COLO829 (cell line): ENCODE results near the gene MYT1.

Source experiments
- DNase-seq: peaks from one replicate; pipeline ENCODE4 v3.0.0; 2012; ENCODE audit warnings: low spot score

MYT1 gene

DNA sequence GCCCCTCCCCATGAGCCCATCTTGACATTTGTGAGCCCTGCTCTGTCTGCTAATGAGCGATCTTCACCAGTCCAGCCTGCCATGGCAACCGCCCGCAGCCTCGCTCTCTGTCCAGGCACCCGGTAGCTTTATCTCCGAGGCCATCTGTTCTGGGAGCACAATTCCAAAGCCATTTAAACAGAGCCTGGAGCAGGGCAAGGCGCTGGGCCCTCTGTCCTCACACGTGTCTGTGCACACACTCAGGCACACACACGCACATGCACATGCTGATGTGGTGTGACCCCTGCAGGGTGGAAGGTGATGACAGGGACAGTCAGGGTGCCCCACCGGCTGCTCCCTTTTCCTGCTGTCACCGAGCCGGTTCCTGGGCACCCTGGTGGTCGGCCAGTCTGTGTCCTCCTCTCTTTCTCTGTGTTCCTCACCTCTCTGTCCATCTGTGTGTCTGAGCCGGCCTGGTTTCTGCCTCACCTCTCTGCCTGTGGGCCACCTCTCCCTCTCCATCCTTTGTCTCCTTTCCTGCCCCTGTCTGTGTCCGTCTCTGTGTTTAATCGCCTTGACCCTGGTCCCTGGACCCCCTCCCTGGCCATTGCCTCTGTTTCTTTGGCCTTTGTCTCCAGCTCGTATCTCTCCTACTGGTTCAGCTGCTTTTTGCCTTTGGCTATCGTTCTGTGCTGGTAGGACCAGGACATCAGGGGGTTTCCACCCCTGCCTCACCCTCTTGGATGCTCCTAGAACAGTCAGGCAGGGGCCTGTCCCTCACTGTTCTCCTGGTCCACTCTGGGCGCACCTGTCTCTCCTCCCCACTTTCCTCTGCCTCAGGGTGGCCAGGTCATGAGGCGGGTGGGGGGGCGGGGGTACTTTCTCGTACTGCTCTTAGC lies 8.8 kb upstream of the MYT1 start:
- DNase-seq = no peak

- DNase-seq = no peak
Observed at GRCh38 chr20:64156136-64156885, 7.9 kb upstream of the MYT1 start.

GRCh38 chr20:64156886-64157875 lies 7.1 kb upstream of the MYT1 start:
- DNase-seq = no peak

GRCh38 chr20:64157878-64158277 lies 6.4 kb upstream of the MYT1 start:
- DNase-seq = no peak

DNA sequence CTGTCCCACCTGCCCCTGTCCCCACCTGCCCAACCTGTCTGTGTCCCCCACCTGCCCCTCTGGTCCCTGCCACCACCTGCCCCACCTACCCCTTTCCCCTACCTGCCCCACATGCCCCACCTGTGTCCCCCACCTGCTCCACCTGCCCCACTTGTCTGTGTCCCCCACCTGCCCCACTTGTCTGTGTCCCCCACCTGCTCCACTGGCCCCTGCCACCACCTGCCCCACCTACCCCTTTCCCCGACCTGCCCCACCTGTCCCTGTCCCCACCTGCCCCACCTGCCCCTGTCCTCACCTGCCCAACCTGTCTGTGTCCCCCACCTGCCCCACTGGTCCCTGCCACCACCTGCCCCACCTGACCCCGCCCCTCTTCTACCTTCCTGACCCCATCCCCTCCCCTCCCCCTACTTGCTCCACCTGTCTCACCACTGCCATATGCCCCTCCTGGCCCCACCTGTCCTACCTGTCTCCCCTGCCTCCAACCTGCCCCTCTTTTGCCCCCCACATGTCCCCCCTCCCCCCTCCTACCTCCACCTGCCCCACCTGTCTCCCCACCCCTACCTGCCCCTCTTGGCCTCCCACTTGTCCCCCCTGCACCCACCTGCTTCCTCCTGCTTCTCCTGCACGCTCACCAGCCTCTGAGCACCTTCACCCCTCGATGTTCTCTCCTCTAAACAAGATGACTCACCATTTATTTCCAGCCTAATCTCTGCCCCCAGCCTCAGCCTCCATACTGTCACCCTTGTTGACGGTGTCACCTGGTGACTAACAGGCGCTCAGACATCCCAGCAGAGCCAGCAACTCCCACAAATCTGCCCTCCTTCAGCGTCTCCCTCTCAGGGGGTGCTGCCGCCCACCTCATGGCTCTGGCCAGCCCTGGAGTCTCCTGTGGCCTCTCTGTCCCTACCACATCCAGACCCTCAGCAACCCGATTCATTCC lies 5.6 kb upstream of the MYT1 start:
- no peak for DNase-seq

DNA sequence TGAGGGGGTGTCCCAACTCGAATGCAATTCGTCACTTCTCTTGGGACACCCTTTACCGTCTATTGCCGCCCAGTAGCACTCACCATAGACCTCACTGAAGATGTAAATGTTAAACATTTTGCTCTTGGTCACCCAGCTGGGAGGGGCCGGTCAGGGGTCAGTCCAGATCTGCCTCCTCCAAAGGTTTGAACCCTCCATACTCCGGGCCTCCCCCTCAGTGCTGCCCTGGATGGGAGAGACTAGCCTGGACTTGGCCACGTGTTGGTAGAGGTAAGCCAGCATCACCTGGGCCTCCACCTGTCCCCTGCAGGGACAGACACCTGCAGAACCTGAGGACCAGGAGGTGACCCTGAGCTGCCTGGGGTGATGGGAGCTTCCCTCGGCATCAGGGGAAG lies 5.0 kb upstream of the MYT1 start:
- no peak for DNase-seq

DNA sequence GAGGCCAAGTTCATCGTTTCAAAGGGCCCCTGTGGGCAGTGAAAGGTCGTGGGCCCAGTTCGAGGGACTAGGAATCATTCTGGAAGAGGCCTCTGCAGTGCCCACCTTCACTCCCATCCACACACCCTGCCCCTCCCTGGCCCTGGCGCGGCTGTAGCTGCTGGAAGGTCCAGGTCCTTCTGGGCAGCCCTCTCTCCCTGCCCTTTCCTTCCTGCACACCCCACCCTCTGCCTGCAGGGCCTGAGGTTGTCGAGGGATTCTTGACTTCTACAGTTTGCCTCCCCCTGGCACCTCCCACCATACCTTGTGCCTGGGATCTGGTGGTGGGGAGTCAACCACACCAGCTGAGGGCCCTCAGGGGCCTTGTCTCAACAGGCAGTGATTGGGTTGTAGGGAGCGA lies 4.5 kb upstream of the MYT1 start:
- no peak for DNase-seq

DNA sequence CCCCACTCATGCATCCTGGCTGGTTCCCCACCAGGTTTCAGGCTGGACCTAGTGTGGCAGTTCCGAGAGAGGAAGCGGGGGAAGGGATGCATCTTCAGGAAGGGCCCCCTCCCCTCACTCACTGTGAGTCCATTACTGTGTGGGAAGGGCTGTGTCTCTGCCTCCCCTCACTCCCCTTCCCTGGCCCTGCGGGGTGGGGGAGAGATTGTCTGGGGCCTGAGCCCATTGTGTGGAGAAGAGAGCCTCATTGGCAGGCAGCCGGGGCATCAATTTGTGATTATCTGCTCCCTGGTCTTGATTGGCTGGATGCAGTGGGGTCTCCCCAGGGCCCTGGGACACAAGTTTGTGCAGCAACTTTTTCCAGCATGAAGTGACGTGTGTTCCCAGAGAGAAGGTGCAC lies 4.1 kb upstream of the MYT1 start:
- DNase-seq = no peak

DNA sequence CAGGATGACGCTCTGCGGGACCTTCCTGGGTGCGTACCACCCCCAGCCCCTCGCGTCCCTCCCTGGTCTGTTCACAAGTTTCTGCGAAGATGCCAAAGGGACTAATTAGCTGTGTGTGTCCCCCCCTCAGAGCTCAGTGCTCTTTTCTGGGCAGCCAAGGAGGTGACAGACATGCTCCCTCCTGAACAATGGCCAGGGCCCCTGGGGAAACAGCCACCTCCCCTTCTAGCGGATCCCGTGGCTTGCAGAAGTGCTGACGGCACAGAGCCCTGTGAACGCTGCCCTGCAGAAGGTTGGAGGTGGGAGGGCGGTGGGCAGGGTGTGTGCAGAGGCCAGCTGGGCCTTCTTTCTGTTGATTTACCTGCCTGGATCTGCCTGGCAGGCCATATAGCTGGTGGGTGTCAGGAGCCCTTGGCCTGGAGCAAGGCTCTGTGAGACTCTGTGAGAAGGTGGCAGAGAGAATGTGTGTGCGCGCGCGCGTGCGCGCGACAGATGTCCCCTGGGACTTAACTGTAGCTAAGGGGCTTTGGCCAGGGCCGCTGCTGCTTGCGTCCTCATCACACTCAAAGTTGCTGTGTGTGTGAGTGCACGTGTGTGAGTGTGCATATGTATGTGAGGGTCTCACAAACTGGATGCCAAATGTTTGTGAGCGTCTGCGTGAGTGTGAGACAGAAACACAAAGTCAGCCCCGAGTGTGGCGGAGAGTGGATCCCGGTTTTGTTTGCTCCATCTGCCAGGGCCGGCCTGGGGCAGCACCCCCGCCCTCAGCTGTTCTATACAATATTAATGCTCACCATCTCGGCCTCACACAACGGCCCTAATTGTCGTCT lies 3.5 kb upstream of the MYT1 start:
- DNase-seq = no peak

DNA sequence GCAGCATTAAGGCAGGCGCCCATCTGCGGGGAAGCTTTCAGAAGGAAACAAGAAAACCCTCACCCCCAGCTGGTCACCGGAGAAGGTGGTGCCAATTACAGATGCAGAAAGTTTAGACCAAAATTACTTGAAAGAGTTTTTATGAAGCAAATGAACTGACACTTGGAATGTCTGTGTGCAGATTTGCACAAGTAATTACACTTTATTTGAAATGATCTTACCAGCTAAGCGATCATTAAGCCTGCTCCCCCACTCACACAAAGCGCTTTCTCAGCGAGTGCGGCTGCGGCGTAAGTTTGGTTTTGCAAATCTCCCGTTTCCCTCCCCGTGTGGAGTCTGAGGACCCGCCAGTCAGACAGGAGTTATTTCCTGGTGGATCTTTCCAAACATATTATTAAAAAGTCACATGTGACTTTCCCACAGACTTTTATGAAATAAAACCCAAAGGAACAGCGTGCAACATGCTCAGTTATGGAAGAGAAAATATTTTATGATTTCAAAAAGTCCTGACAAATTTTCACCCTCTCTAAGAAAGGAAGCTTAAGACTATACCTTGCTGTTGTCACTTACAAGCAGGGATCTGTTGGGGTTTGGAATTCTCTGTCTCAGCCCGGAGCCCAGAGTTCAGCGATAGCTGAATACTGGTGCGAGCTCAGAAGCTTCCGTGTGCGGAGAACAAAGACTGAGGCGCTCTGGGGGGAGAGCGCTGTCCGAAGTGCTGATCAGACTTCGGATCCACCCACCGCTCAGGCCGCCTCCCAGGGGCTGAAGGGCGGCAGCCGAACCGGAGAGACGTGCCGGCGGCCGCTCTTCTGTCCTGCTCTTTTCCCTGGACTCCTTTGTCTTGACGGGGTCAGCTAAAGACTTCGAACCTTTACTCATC lies 2.7 kb upstream of the MYT1 start:
- peak; percentile 67 for DNase-seq

GRCh38 chr20:64162239-64162910 lies 1.9 kb upstream of the MYT1 start:
- no peak for DNase-seq

GRCh38 chr20:64163776-64164122 lies 503 bp upstream of the MYT1 start:
- no peak for DNase-seq

- DNase-seq = no peak
Observed at GRCh38 chr20:64165866-64166600, 1.8 kb downstream of the MYT1 start.

DNA sequence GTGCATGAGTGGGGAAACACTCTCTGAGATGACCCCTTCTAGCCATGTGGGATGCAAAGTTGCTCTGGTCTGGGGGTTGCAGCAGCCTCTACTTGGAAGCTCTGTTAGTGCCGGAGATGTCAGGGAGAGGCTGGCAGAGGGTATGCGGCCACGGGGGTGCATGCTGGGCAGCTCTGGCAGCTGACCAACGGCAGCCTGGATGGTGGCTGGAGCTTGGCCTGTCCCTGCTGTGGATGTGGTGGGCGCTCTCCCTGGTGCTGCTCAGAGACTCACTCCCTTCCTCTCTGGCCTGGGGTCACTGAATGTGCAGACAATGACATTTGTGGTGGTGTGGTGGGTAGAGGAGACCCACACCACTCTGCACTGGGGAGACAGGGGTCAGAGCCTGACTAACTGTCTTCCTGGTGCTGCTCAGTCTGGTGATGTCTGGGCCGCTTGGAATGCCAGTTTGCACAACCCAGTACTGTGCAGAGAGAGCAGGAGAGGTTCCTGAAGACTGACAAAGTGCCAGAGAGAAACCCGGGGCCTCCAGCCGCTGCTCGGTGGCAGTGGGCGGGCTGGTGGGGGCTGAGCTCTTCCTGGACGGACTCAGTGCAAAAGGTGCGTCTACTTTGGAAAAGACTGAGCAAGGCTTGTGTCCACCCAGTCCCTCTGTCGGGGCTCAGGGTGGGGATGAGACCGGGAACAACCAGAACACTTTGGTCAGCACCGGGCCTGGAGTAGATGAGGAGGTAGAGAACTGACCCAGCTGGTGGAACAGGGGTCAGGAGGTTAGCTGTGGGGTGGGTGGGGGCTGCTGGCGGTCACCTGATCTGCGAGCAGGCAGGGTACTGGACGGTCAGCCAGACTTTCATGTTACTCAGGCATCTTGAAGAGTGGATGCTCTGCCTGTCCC lies 2.7 kb downstream of the MYT1 start:
- peak; percentile 45 for DNase-seq

GRCh38 chr20:64167676-64168075 lies 3.4 kb downstream of the MYT1 start:
- DNase-seq = no peak

DNA sequence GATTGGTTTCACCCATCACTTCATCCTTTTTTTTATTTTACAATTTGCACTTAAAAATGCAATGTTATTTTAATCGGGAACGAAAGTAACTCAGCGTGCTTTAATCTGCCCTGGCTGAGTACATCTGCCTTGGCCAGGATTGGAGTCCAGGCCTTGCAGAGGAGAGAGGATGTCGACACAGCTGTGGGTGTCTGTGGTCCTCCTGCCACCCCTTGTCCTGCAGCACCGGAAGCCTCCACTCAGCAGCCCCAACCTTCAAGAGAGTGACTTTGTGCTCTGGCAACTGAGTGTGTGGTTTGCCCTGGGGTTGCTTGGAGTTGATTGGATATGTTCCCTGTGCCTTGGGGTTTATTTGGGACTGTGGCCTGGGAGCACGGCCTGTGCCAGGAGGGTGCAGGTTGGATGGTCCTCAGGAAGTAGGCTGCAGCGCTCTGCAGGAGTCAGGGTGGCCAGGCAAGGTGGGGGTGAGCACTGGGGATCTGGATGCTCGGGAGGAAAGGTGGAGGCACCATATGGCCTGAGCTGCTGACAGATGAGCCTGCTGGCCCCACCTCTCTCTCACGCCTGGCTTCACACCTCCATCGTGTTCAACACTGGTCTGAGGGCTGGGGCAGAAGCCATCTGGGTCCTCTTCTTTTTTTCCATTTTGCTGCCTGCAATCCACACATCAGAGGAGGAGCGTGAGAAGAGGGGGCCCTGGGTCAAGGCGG lies 4.3 kb downstream of the MYT1 start:
- no peak for DNase-seq
